ENCODE measurements around the gene RTP5.
"Not testable (repeated sequence)": the region's sequence is repeated elsewhere in the genome, so short reads cannot be mapped to it uniquely, and the experiment has no call there.

The RTP5 gene

DNA sequence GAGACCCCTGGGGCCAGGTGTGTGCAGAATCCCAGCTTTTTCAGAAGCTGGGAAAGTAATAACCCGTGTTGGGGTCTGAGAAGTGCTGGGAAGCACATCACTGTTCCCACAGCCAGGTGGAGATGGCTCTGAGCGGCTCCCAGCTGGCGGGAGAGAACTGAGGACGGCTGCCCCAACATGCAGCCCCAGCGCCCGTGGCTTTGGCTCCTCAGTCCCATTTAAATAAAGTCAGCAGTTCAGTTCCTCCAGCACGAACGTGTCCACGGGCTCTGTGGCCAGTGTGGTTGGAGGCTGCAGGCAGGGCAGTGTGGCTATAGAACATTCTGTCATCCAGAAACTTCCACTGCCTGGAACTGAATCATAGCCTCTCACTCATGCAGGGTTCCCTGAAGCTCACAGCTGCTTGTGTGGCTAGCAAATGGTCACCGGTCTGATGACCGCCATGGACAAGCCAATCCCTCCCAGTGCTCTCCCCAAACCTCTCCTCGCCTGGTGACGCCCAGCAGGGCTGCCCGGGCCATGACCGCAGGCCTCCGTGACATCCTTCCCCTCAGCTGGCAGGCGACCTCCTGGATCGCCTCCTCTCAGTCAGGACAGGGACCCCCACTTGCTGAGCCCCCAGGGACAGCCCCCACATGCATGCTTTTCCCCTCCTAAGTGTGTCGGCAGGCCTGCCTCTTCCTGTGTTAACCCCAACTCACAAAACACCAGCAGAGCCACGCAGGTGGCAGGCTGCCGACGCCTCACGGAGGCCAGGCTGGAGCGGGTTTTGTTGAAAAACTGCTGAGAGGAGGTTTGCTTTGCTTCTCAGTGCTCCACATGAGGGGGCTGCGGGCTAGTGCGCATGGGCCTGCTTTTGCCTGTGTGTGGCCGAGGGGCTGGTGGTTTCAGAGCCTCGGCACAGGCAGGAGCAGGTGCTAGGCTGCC is 1.3 kb downstream of the RTP5 start:
- DNase-seq (ENCODE audit: low spot score) = no peak

DNA sequence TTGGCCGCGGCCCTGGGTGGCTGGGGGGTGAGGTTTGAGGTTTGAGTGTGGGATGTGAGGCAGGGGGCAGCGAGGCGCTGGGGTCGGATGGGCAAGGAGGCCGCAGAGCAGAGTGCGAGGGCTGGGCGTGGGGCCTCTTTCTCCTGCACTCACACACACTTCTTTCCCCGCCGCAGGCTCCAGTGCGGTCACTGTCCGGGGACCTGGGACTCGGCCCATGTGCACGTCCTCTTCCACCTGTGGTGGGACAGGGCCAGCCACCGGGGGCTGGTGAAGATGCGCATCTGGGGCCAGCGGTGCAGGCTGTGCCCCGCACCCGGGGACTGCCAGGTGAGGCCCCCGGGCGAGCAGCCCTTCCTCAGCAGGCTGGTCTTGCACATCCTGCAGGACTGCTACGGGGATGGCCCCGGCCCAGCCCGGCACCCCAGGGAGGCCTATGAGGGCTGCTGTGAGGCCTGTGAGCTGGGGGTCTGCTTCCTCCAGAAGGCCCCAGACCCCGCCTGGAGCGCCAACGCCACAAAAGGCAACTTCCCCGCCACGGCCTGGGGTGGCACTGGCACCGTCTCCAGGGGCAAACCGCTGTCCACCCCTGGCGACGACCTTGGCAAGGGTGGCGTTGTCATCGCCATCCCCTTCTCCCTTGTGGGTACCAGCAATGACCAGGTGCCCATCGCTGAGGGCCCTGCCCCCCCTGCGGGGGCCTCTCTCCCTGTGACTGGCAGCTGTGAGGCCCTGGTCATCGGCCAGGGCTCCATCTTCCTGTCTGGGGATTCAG is 2.2 kb downstream of the RTP5 start:
- no peak for DNase-seq (ENCODE audit: low spot score)

DNA sequence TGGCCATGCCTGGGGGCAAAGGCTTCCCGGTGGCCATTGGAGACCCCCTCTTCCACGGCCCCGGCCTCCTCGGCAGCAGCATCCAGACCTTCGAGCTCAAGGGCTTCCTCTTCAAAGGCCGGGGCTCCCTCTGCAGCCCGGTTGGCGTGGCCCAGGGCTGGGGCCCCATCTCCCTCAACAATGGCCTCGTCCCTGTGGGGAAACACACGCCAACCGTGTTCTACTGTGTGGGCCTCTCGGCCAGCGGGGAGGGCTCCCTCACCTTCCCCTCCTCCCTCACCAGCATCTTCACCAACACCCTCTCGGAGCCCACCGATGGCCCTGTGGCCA is 2.7 kb downstream of the RTP5 start:
- no peak for DNase-seq (ENCODE audit: low spot score)

DNA sequence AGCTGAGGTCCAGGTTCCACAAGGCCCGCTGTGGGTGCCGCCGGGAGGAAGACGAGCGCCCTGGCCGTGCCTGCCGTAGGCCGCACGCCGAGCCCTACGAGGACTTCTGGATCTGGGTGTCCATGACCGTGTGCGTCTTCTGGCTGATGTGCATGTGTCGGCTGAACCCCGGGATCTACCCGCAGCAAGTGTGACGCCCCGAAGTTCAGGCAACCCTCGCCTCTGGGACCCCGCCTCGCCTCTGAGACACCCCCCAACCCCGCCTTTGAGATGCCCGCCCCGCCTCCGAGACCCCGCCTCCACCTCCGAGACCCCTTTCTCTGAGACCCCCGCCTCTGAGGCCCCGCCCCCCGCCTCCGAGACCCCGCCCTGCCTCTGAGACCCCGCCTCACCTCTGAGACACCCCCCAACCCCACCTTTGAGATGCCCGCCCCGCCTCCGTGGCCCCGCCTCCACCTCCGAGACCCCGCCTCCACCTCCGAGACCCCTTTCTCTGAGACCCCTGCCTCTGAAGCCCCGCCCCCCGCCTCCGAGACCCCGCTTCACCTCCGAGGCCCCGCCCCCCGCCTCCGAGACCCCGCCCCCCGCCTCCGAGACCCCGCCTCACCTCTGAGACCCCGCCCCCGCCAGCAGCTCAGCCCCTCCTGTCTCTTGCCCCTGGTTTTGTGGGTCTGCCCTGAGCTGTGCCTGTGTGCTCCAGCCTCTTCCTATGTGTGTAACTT is 3.7 kb downstream of the RTP5 start:
- DNase-seq (ENCODE audit: low spot score) = no peak

DNA sequence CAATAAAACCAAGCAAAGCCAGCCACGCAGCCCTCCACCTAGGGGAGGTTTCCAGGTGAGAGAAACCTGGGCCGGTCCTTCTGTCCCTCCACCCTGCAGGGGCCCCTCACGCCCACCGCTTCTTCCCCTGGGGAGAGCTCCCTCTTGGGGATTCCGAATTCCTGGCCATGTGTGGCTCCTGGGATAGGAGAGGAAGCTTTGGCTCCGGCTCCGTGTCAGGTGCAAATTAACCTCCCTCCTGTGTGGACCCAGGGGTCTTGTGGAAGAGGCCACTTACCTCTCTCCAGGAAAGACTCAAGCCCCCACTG is 4.2 kb downstream of the RTP5 start:
- DNase-seq (ENCODE audit: low spot score) = no peak

DNA sequence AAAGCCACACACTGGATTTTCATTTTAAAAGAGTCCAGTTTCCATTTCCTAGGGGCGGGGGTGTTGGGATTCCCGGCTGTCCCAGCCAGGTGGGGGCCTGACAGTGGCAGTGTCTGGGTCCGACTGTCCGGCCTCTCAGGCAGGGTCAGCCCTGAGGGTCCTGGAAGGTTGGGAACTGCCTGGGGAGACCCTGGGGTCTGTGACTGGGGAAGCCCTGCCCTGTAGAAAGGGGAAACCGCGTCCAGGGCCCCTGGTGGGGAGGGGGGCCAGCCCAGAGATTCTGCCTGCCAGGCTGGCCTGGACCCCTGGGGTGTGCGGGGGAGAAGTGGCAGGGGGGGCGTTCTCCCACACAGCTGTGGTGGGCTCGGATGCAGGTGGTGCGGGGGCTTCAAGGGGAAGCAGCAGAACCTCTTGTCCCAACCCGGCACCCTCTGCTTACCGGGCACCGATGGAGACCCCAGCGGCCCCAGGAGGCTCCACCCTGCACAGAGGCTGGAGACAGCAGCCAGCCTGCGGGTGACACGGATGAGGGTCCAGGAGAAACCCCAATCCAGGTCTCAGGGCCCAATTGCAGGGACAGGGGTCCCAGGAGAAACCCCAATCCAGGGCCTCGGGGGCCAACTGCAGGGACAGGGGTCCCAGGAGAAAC is 4.9 kb downstream of the RTP5 start:
- DNase-seq (ENCODE audit: low spot score) = no peak

DNA sequence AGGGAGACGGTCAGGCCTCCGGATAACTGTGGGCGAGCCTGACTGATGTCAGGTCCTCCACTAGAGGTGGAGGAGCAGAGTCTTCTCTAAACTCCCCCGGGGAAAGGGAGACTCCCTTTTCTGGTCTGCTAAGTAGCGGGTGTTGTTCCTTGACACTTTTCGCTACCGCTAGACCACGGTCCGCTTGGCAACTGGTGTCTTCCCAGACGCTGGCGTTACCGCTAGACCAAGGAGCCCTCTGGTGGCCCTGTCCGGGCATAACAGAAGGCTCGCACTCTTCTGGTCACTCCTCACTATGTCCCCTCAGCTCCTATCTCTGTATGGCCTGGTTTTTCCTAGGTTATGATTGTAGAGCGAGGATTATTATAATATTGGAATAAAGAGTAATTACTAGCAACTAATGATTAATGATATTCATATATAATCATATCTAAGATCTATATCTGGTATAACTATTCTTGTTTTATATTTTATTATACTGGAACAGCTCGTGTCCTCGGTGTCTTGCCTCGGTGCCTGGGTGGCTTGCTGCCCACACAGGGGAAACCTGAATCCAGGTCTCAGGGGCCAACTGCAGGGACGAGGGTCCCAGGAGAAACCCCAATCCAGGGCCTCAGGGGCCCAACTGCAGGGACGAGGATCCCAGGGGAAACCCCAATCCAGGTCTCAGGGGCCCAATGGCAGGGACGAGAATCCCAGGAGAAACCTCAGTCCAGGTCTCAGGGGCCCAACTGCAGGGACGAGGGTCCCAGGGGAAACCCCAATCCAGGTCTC is 6.4 kb downstream of the RTP5 start:
- not testable (repeated sequence) for DNase-seq (ENCODE audit: low spot score)

DNA sequence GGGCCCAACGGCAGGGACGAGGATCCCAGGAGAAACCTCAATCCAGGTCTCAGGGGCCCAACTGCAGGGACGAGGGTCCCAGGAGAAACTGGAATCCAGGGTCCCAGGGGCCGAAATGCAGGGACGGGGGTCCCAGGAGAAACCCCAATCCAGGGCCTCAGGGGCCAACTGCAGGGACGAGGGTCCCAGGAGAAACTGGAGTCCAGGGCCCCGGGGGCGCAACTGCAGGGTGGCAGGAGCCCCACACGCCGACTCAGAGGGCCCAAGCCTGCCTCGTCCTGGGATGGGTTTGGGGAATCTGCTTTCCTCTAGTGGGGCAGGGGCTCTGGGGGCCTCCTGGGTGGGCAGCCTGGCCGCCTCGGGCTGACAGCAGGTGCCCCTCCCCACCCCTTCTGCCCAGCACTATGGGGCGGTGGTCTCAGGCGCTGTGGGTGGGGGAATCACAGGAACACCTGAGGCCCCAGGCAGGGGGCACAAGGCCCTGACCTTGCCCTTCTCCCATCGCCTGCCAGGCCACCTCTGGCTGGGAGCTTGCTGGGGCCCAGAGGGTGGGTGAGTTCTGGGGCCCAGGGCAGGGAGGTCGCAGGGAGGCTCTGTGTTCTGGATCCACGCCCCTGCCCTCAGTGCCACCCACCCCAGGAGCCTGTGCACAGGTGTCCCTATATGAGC is 7.1 kb downstream of the RTP5 start:
- DNase-seq (ENCODE audit: low spot score) = no peak

DNA sequence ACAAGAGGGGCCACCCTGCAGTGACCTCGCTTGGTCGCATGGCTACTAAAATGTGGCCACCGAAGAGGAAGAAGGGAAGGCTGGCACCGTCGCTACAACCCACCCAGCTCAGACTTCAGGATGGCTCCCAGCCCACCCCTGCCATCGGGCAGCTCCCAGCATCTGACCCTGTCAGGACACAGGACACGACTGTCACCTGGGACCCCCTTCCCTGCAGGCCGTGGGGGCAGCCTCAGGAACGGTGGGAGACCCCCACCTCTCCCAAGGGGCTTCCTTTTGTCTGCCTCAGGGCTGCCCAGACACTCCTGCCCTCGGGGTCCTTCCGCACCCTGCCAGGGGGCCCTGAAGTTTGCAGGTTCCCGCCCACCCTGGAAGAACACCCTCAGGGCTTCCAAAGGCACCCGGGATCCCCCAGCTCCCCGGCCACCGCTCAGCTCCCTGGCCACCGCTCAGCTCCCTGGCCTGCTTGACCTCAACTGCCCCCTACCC is 7.7 kb downstream of the RTP5 start:
- no peak for DNase-seq (ENCODE audit: low spot score)

DNA sequence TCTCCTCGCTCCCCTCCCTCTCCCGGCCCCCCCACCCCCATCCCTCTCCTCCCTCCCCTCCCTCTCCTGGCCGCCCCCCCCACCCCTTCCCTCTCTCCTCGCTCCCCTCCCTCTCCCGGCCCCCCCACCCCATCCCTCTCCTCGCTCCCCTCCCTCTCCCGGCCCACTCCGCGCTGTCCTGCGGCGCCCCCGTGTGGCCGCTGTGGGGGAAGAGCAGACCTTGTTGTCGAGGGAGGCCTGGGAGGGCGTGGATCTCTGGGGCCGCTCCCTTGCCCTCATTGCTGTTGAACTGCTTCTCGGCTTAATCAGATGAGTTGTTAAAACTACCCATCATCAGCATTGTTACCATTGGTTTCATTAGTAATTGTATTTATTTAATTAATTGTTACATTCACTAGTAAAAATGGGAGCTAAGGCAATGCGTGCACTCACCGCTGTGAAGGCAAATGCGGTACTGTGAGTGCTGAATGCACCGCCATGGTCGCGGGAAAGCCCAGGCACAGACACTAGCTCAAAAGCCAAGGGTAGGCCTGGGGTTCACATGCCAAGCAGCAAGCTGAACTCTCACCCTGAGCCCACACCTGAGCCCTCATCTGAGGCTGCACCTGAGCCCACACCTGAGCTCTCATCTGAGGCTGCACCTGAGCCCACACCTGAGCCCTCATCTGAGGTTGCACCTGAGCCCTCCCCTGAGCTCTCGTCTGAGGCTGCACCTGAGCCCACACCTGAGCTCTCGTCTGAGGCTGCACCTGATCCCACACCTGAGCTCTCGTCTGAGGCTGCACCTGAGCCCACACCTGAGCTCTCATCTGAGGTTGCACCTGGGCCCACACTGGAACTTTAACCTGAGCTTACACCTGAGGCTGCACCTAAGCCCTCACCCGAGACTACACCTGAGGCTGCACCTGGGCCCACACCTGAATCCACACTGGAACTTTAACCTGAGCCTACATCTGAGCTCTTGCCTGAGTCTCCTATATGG is 8.8 kb downstream of the RTP5 start:
- DNase-seq (ENCODE audit: low spot score) = peak; percentile 57

DNA sequence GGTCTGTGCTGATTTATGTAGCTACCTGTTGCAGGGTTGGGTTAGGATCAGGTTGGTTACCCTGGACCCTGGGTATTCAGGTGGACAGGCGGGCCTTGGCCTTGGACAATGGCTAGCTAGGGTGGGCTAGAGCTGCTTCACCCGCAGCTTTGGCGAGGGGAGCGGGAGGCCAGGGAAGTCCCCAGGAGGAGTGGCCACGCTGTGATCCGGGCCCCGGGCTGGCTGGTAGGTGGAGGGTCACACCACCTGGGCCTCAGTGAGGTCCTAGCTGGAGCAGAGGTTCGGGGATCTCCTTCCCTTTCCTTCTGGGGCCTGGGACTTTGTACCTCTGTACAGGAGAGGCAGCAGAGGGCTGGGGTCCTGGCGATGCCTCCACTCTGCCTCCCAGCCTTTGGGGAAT is 9.8 kb downstream of the RTP5 start:
- DNase-seq (ENCODE audit: low spot score) = no peak

DNA sequence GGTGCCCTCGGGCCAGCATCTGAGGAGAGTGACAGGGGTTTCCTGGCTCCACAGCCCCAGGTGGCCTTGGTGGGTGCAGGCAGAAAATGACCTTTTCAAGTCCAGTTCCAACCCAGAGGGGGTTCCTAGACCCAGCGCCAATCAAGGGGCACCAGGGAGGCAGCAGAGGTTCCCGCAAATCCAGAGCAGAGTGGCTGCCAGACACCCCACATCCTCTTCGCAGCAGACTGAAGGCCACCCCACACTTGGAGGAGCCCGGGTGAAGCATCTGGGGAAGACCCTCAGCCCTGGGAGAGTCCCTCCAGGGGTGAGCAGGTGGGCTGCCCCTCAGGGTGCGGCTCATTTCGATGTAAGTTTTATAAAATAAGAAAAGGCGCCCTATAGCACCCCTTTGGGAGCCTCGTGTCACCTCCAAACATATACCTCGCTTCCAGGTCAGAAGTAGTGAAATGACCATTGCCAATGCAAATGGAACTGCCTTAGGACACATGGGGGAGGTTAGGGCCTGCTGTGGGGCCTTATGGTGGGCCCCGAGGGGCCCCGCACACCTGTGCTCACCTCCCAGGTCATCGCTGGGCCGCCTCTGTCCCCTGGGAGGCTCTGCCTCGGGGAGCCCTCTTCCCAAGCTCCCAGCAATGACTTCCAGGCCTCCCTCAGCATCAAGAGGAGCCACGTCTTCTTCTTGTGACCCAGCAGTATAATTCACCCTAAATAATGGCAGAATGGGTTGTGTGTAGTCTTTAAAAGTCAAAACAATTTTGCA is 11.0 kb downstream of the RTP5 start:
- no peak for DNase-seq (ENCODE audit: low spot score)

DNA sequence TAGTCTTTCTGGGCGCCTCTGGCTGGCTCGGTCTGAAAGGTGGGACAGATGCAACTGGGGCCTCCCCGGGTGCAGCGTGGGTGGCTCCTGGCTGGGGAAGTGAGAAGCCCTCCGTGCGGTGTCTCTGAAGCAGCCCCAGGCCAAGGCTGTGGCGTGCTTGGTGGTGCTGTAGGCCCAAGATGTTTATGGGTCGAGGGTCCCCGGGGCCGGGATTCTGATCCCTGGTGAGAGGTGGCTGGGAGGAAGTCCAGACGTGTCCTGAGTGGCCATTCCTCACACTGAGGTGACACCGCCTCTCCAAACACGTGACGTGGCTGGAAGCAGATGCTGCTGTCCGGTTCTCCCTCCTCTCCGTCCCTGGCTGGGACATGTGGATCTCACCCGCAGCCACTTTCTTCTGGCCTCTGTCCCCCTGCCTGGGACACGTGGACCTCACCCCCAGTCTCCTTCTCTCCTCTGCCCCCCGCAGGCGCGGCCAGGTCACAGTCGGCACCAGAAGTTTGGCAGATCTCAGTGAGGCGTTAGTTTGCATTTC is 12.6 kb downstream of the RTP5 start:
- DNase-seq (ENCODE audit: low spot score) = peak; percentile 69

DNA sequence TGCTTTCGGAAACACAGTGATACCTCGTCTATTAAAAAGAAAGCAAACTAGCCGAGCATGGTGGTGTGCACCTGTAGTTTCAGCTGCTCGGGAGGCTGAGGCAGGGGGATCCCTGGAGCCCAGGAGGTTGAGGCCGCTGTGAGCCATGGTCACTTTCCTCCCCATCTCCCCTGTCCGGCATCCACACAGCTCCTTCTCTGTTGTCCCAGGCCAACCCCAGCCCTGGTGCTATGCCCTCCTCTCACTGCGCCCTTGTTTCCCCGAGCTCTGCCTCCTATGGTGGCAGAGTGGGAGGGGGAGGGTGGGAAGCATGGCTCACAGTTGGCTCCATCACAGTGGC is 15.4 kb downstream of the RTP5 start:
- DNase-seq (ENCODE audit: low spot score) = no peak

DNA sequence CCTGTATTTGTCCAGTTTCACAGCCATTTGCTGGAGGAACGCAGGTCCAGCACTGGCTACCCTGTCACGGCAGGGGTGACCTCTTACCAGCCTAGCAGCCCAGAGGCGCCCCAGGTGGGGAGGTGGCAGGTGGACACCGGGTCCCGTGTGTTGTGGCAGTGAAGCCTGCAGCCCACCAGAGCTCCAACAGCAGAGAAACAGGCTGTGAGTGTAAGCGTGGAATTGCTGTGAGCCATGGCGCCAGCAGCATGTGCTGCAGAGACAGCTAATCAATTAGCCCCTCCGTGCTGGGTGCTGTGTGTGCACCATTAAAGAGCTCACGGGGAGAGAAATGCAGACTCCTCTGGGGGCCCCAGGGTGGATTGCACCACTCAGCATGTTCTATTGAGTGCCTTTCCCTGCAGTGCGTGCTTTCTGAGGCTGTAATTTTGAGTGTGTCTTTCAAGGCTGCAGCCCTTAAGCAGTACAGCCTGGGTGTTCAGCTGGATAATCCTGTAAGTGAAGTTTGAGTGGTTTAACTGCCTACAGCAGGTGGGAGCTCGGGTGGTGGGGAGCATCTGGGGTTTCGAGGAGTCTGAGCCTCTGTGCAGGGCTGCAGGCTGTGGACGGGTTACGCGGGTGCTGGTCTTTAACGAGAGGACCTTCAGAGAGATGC is 15.9 kb downstream of the RTP5 start:
- no peak for DNase-seq (ENCODE audit: low spot score)

DNA sequence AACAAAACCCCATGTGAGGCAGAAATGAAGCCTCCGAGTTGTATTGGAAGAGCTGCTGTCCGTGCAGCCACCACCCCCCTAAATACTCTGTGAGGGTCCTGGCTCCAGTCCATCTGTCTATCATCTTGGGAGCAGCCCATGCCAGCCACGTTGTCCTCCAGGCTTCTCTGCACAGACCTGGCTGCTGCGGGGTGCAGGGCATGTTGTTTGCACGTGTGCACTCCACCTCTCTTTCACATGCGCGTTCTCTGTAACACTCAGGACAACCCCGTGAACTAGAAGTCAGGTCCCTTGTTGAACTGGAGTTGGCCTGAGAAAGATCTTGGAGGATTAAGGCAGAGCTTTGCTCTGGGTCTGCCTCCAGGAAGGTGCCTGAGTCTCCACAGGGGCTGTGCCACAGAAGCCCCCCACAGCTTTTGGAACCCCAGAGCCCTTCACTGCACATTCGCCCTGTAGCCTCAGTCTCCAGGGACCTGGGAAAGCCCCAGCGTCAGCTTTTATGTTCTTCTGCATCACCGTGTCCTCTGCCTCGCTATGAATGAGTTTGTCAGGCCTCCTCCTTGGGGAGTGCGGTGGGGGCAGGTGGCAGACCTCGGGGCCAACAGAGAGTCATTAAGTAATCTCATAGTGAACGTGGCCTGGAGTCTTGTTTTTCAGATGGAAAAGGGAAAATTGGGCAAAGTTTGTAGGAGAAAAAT is 16.6 kb downstream of the RTP5 start:
- no peak for DNase-seq (ENCODE audit: low spot score)

DNA sequence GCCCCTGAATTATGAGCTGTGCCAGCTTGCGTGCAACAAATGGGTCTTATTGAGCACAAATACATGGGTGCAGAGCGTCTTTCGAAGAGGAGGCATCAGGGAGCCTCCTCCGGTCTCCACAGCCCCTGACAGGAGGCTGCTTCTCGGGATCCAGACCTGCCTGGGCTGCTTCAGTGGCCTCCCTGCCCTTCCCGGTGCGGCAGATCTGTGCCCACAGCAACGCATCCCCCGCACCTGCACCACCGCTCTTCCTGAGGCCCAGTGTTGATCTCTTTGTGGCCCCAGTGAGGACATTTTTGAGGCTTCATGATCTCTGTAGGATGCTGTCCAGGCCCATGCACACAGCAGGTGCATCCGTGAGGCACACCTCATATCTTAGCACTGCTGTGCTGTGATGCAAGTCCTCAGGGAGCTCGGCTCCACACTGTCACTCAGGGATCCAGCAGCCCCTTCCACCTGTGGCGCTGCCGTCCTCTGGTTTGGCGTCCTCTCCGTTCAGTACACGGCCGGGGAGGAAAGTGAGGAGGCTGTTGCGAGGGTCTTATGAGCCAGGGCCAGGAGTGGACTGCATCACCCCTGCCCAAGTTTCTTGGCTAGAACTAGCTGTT is 17.4 kb downstream of the RTP5 start:
- DNase-seq (ENCODE audit: low spot score) = no peak

Measured in SW480 (cell line).